ENCODE results near the gene PPP6R2.

- TF ChIP-seq CTCF (IDR thresholded peaks at IDR 0.05; ENCODE audit: low read depth, low read length) (no peak), POLR2A (IDR thresholded peaks at IDR 0.05; ENCODE audit: extremely low read depth, insufficient read length) (no peak), MYC (IDR thresholded peaks at IDR 0.05; ENCODE audit: low read depth, low read length) (no peak), MAX (IDR thresholded peaks at IDR 0.05; ENCODE audit: low read depth, low read length) (no peak)
These were observed 141.1 kb downstream of the PPP6R2 start for GRCh38 chr22:50483977-50484853.

Measured in NB4 (cell line).